ENCODE measurements around the gene LARGE2.

The LARGE2 gene

GRCh38 chr11:45964911-45965389 is 42.5 kb downstream of the LARGE2 start:
- DNase-seq (ENCODE audit: low spot score): peak; percentile 82

- no peak for DNase-seq (ENCODE audit: low spot score)
These were observed 45.0 kb downstream of the LARGE2 start for GRCh38 chr11:45967506-45967905.

- DNase-seq (ENCODE audit: low spot score): no peak
These were observed 46.4 kb downstream of the LARGE2 start for GRCh38 chr11:45968901-45969300.

- no peak for DNase-seq (ENCODE audit: low spot score)
These were observed 51.1 kb downstream of the LARGE2 start for GRCh38 chr11:45973601-45974000.

GRCh38 chr11:45974806-45975205 is 52.4 kb downstream of the LARGE2 start:
- DNase-seq (ENCODE audit: low spot score): no peak

Data from RKO (cell line).